Measurements from ENCODE around the gene ACOX3. TPM values are rescaled to one million over a fixed set of nuclear protein-coding genes. Genes with fewer than 3 reads are reported as not detected.

ACOX3 gene
- total and polyA plus RNA-seq, 4 donors, result 11.4 to 24.6 (median 13.6) TPM

GRCh38 chr4:8372506-8372905, 68.0 kb downstream of the ACOX3 start:
- TF ChIP-seq HNF4G (IDR thresholded peaks at IDR 0.05) (no peak), RXRA (IDR thresholded peaks at IDR 0.05) (no peak)
- Histone ChIP-seq H3K9me3 (ENCODE audit: control insufficient read depth in 4 of 4, low read length in 3 of 4) (no peaks in the 10 kb centered on the region), H3K9ac (ENCODE audit: low read depth in 1 of 2, low read length in 2 of 2) (no peak overlapping the region), H3K27ac (ENCODE audit: low read depth in 1 of 2, low read length in 2 of 2) (no peak overlapping the region), H3K36me3 (ENCODE audit: control insufficient read depth in 4 of 4, insufficient read depth in 3 of 4, low read depth in 1 of 4, low read length in 3 of 4) (peaks cover 0 to 3% (median 0%) of the 10 kb centered on the region in 4 donors), H3K4me1 (ENCODE audit: control insufficient read depth in 4 of 4, insufficient read depth in 4 of 4, low read length in 3 of 4) (no peaks in the 10 kb centered on the region), H3K4me3 (ENCODE audit: low read depth in 1 of 3, low read length in 3 of 3) (no peak overlapping the region), H3K27me3 (ENCODE audit: control insufficient read depth in 4 of 4, insufficient read depth in 4 of 4, low read length in 3 of 4) (no peaks in the 10 kb centered on the region)
- no peak for DNase-seq (ENCODE audit: low spot score)
- 95% methylated on average over 13 of the region's 13 CpGs for WGBS

- no peak overlapping the region for H3K9ac ChIP-seq (ENCODE audit: low read depth in 1 of 2, low read length in 2 of 2)
- H3K27ac ChIP-seq (ENCODE audit: low read depth in 1 of 2, low read length in 2 of 2), result no peak overlapping the region
- no peak overlapping the region for H3K4me3 ChIP-seq (ENCODE audit: low read depth in 1 of 3, low read length in 3 of 3)
- no peak for TF ChIP-seq JUND (IDR thresholded peaks at IDR 0.05)
- no peak for TF ChIP-seq ZBTB33 (IDR thresholded peaks at IDR 0.05)
- TF ChIP-seq NR2F2 (IDR thresholded peaks at IDR 0.05), result no peak
- no peak for TF ChIP-seq REST (IDR thresholded peaks at IDR 0.05)
- no peak for TF ChIP-seq CTCF (IDR thresholded peaks at IDR 0.05; ENCODE audit: low read depth, low read length, missing input control)
- TF ChIP-seq EGR1 (IDR thresholded peaks at IDR 0.05; ENCODE audit: low read depth in 2 of 2), result no peak
- no peak for TF ChIP-seq SP1 (IDR thresholded peaks at IDR 0.05)
- TF ChIP-seq GABPA (IDR thresholded peaks at IDR 0.05 in 1 of 2, conservative IDR thresholded peaks at IDR 0.05 in 1 of 2), result no peak
- TF ChIP-seq RAD21 (IDR thresholded peaks at IDR 0.05), result no peak
- no peak for TF ChIP-seq ATF3 (IDR thresholded peaks at IDR 0.05)
- TF ChIP-seq TAF1 (conservative IDR thresholded peaks at IDR 0.05), result no peak
- TF ChIP-seq YY1 (IDR thresholded peaks at IDR 0.05), result no peak
- TF ChIP-seq FOXA1 (IDR thresholded peaks at IDR 0.05), result no peak
- no peak for TF ChIP-seq HNF4G (IDR thresholded peaks at IDR 0.05)
- TF ChIP-seq RXRA (IDR thresholded peaks at IDR 0.05), result no peak
- no peak for TF ChIP-seq FOXA2 (IDR thresholded peaks at IDR 0.05)
- TF ChIP-seq HNF4A (conservative IDR thresholded peaks at IDR 0.05), result no peak
- TF ChIP-seq MAX (IDR thresholded peaks at IDR 0.05), result no peak
- DNase-seq (ENCODE audit: low spot score), result no peak
- H3K4me1 ChIP-seq (ENCODE audit: control insufficient read depth in 4 of 4, insufficient read depth in 4 of 4, low read length in 3 of 4), result no peaks in the 10 kb centered on the region
- no peaks in the 10 kb centered on the region for H3K9me3 ChIP-seq (ENCODE audit: control insufficient read depth in 4 of 4, low read length in 3 of 4)
- H3K27me3 ChIP-seq (ENCODE audit: control insufficient read depth in 4 of 4, insufficient read depth in 4 of 4, low read length in 3 of 4), result no peaks in the 10 kb centered on the region
- 98% methylated on average over 20 of the region's 20 CpGs for WGBS
- H3K36me3 ChIP-seq (ENCODE audit: control insufficient read depth in 4 of 4, insufficient read depth in 3 of 4, low read depth in 1 of 4, low read length in 3 of 4), result peaks cover 0 to 4% (median 2%) of the 10 kb centered on the region in 4 donors
Observed at GRCh38 chr4:8371596-8371995, 68.9 kb downstream of the ACOX3 start.

Data from liver (tissue), 9 donors.